IMR-90 (cell line): Measurements from ENCODE around the gene ACTRT2. TPM values are rescaled to one million over a fixed set of nuclear protein-coding genes. Genes with fewer than 3 reads are reported as not detected.

Experiments
- ATAC-seq: fragments of 200-7000 bp; cut with Tn5 transposase; 2 replicates; pipeline ENCODE4 v1.9.1; 2020; ENCODE audit warnings: low read depth, mild to moderate bottlenecking, moderate library complexity
- BruUV-seq: library from RNA; stranded (reverse); fragments of 400-500 nt; replicated peaks from 2 replicates; lab custom pipeline; 2021; lab: Mats Ljungman, UMichigan
- CTCF ChIA-PET: fragments of 300-600 bp; formaldehyde crosslinking; extraction: SDS; loops from one replicate; lab custom pipeline; 2021; ENCODE audit warnings: antibody characterized with exemption; lab: Yijun Ruan, JAX
- POLR2A ChIA-PET: fragments of 300-600 bp; sonication (Branson Sonifier 250); formaldehyde crosslinking; loops from one replicate; lab custom pipeline; 2022; ENCODE audit warnings: antibody characterized with exemption; ENCODE audit not compliant: unreplicated experiment; lab: Charles Lee
- DNase-seq: peaks from one replicate; pipeline ENCODE4 v3.0.0; 2013
- H2AFZ ChIP-seq: replicated peaks from 2 replicates; pipeline ENCODE3; 2013; ENCODE audit warnings: low read length, mild to moderate bottlenecking; ENCODE audit not compliant: poor library complexity
- H2AK5ac ChIP-seq: 2 replicates; pipeline ENCODE4 v1.6.1; 2013; ENCODE audit warnings: low read depth, low read length, inconsistent platforms
- H2AK9ac ChIP-seq: replicated peaks from 2 replicates; pipeline ENCODE3; 2013; ENCODE audit warnings: mild to moderate bottlenecking, low read depth, low read length, moderate library complexity; ENCODE audit not compliant: poor library complexity
- H2BK120ac ChIP-seq: 2 replicates; pipeline ENCODE4 v1.6.1; 2013; ENCODE audit warnings: low read depth, low read length, inconsistent platforms
- H2BK15ac ChIP-seq: 3 replicates; pipeline ENCODE4 v1.6.1; 2013; ENCODE audit warnings: low read depth, low read length, inconsistent platforms
- H2BK20ac ChIP-seq: 2 replicates; pipeline ENCODE4 v1.6.1; 2013; ENCODE audit warnings: low read depth, mild to moderate bottlenecking, inconsistent platforms, low read length, moderate library complexity
- H2BK5ac ChIP-seq: 2 replicates; pipeline ENCODE4 v1.6.1; 2013; ENCODE audit warnings: mild to moderate bottlenecking, low read depth, low read length, inconsistent platforms; ENCODE audit not compliant: poor library complexity, severe bottlenecking
- H3K14ac ChIP-seq: replicated peaks from 2 replicates; pipeline ENCODE4 v1.6.1; 2013; ENCODE audit warnings: low read depth, low read length, inconsistent platforms
- H3K18ac ChIP-seq: 2 replicates; pipeline ENCODE4 v1.6.1; 2013; ENCODE audit warnings: low read depth, low read length, control low read depth
- H3K23ac ChIP-seq: 2 replicates; pipeline ENCODE4 v1.6.1; 2013; ENCODE audit warnings: low read depth, low read length, inconsistent platforms
- H3K27ac ChIP-seq: 2 replicates; pipeline ENCODE4 v1.5.1; 2013; ENCODE audit warnings: mild to moderate bottlenecking, control low read depth, low read length; ENCODE audit not compliant: insufficient read depth
- H3K27me3 ChIP-seq: 2 replicates; pipeline ENCODE4 v1.6.1; 2013; ENCODE audit warnings: low read length; ENCODE audit not compliant: control insufficient read depth, insufficient read depth
- H3K36me3 ChIP-seq: 2 replicates; pipeline ENCODE4 v1.6.1; 2013; ENCODE audit warnings: low read length, mixed read lengths; ENCODE audit not compliant: control insufficient read depth, insufficient read depth
- H3K4ac ChIP-seq: 2 replicates; pipeline ENCODE4 v1.6.1; 2013; ENCODE audit warnings: low read depth, low read length, inconsistent platforms
- H3K4me1 ChIP-seq: 2 replicates; pipeline ENCODE4 v1.6.1; 2013; ENCODE audit warnings: low read length, mixed read lengths; ENCODE audit not compliant: control insufficient read depth, insufficient read depth
- H3K4me2 ChIP-seq: 2 replicates; pipeline ENCODE4 v1.6.1; 2013; ENCODE audit warnings: low read depth, mild to moderate bottlenecking, control low read depth, low read length, moderate library complexity
- H3K4me3 ChIP-seq: 2 replicates; pipeline ENCODE4 v1.5.1; 2013; ENCODE audit warnings: low read depth, mild to moderate bottlenecking, control low read depth, low read length, moderate library complexity; ENCODE audit not compliant: insufficient read depth
- H3K56ac ChIP-seq: 2 replicates; pipeline ENCODE4 v1.6.1; 2013; ENCODE audit warnings: low read length, inconsistent platforms; ENCODE audit not compliant: insufficient read depth; ENCODE audit errors: extremely low read depth
- H3K79me1 ChIP-seq, 2 experiments: 2 replicates each; pipeline ENCODE4 v1.6.1; 2013; ENCODE audit warnings: low read length in 2 of 2, inconsistent platforms in 1 of 2, low read depth in 1 of 2
- H3K9ac ChIP-seq: 2 replicates; pipeline ENCODE4 v1.6.1; 2013; ENCODE audit warnings: low read depth, low read length, control low read depth
- H3K9me1 ChIP-seq: 2 replicates; pipeline ENCODE4 v1.6.1; 2013; ENCODE audit warnings: low read length, inconsistent platforms; ENCODE audit not compliant: insufficient read depth
- H3K9me3 ChIP-seq: 2 replicates; pipeline ENCODE4 v1.6.1; 2013; ENCODE audit warnings: low read length; ENCODE audit not compliant: control insufficient read depth, insufficient read depth
- H4K20me1 ChIP-seq: 2 replicates; pipeline ENCODE4 v1.6.1; 2013; ENCODE audit warnings: low read length, inconsistent platforms; ENCODE audit not compliant: insufficient read depth
- H4K5ac ChIP-seq: 2 replicates; pipeline ENCODE4 v1.6.1; 2013; ENCODE audit warnings: mild to moderate bottlenecking, low read depth, low read length, control low read depth
- H4K8ac ChIP-seq, 2 experiments: 2 replicates each; pipeline ENCODE4 v1.6.1; 2013; ENCODE audit warnings: low read depth in 2 of 2, low read length in 2 of 2, control low read depth in 1 of 2, inconsistent platforms in 1 of 2
- H4K91ac ChIP-seq: 2 replicates; pipeline ENCODE4 v1.6.1; 2013; ENCODE audit warnings: low read depth, low read length, inconsistent platforms; ENCODE audit not compliant: insufficient read depth
- BHLHE40 ChIP-seq: fragments of 150-350 bp; IDR thresholded peaks from 2 replicates; pipeline ENCODE4 v1.6.1; 2016; ENCODE audit warnings: mild to moderate bottlenecking, low read depth, low read length
- RAD21 ChIP-seq: IDR thresholded peaks from 2 replicates; pipeline ENCODE4 v1.6.1; 2012; ENCODE audit warnings: low read length, improper control_type of control experiment
- WGBS, 2 experiments: methylation state at CpG; one replicate each; pipeline versions ENCODE4 v1.1.5 to v1.1.7; 2013; ENCODE audit warnings: missing lambda C conversion rate in 2 of 2; ENCODE audit not compliant: insufficient read length in 1 of 2; ENCODE audit errors: extremely low coverage in 2 of 2; 5-methylcytosine and 5-hydroxymethylcytosine counted together
- dilution Hi-C: fragments of 300-500 bp; cut with HindIII; formaldehyde crosslinking; loops from one replicate; pipeline ENCODE4 v1.14.3; 2018; ENCODE audit warnings: low sequenced_read_pairs; ENCODE audit not compliant: unreplicated experiment
- in situ Hi-C: fragments of 300-500 bp; cut with MboI; formaldehyde crosslinking; loops from 3 replicates; pipeline ENCODE4 v1.14.3; 2019; ENCODE audit warnings: low sequenced_read_pairs, inconsistent platforms, mixed read lengths
- intact Hi-C: fragments of 100-400 bp; cut with micrococcal nuclease; formaldehyde crosslinking; loops from 2 replicates; pipeline ENCODE4 v1.10.0; 2022
- polyA plus RNA-seq, 3 experiments: library from polyadenylated mRNA; depleted of rRNA; stranded (reverse); fragments of >200 nt; gene quantifications; 2 replicates each; pipeline ENCODE4 v1.2.3, GENCODE V29; 2012; ENCODE audit warnings: low replicate concordance in 1 of 3
- total RNA-seq: library from RNA; depleted of rRNA; stranded (reverse); fragments of >200 nt; gene quantifications from 2 replicates; pipeline ENCODE4 v1.2.3, GENCODE V29; 2012

Gene ACTRT2
- total and polyA plus RNA-seq, 2 of the 4 experiments (the other 2 are of a cell fraction), result not detected

DNA sequence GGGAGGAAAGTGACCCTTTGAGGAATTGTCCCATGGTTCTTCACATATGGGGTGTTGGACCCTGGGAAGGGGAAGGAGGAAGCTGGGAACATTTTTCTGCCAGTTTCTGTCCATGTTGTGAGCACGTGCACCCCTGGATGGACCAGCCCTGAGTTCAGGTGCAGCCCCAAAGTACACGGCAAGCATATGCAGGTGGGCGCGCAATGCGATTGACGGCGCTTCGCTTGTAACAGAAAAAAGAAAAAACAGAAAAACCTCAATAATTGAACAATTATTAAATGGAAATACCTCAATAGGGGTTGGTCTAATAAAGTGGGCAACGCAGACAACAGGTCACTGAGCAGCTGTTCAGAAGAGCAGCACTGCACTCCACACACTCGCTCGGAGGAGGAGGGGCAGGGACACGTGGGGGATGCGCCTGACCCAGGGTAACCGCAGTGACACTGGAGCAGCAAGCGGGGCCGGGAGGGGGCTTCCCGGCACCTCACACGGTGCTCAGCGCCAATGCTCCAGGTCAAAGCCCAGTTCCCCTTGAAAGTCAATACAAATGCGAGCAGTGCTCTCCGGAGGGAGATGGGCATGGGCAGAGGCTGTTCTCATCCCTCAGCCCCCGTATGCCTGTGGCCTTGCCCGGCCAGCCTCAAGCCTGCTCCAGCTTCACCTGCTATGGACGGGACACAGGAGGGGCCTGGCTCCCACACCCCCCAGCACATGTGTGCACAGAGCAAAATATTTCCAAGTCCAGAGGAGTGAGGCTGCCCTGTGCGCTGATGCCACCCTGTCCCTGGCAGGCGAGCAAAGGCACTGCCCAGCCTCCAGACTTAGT lies 6.6 kb upstream of the ACTRT2 start:
- H4K5ac ChIP-seq, result no peak overlapping the region
- H2AK5ac ChIP-seq, result no peak overlapping the region
- in situ Hi-C loops, result no loop called here
- peaks cover 54% of the 10 kb centered on the region for H3K9me3 ChIP-seq
- DNase-seq (no peak), ATAC-seq (no peak)
- H3K14ac ChIP-seq, result no peak overlapping the region
- H2BK120ac ChIP-seq, result no peak overlapping the region
- no peak overlapping the region for H3K18ac ChIP-seq
- no peak overlapping the region for H2AK9ac ChIP-seq
- POLR2A ChIA-PET, result no interaction called here
- no peak overlapping the region for H2BK5ac ChIP-seq
- no peaks in the 10 kb centered on the region for H3K27me3 ChIP-seq
- H2BK15ac ChIP-seq, result no peak overlapping the region
- WGBS, 2 experiments, result 33% methylated on average over 2 of the region's 26 CpGs; no CpG with 5 or more reads in 1 of the 2 experiments
- no peak overlapping the region for H3K9ac ChIP-seq
- H3K79me1 ChIP-seq, result no peaks in the 10 kb centered on the region
- intact Hi-C loops, result no loop called here
- no peak overlapping the region for H4K8ac ChIP-seq
- no peak overlapping the region for H3K56ac ChIP-seq
- H3K36me3 ChIP-seq, result no peaks in the 10 kb centered on the region
- no TSS peak for BruUV-seq
- TF ChIP-seq BHLHE40 (no peak), RAD21 (no peak)
- no peaks in the 10 kb centered on the region for H4K20me1 ChIP-seq
- H2AFZ ChIP-seq, result no peak overlapping the region
- H3K4me3 ChIP-seq, result no peak overlapping the region
- no peak overlapping the region for H3K27ac ChIP-seq
- H3K4ac ChIP-seq, result no peak overlapping the region
- no peak overlapping the region for H2BK20ac ChIP-seq
- dilution Hi-C loops, result no loop called here
- CTCF ChIA-PET, result no interaction called here
- no peak overlapping the region for H3K23ac ChIP-seq
- H3K4me2 ChIP-seq, result no peak overlapping the region
- no peak overlapping the region for H4K91ac ChIP-seq
- no peaks in the 10 kb centered on the region for H3K4me1 ChIP-seq
- H3K9me1 ChIP-seq, result no peaks in the 10 kb centered on the region
